HepG2 (cell line): ENCODE results near the gene EPO. TPM values are rescaled to one million over a fixed set of nuclear protein-coding genes. Genes with fewer than 3 reads are reported as not detected.

Experiments
- ARHGAP35 ChIP-seq: sonication (generic); formaldehyde crosslinking; IDR thresholded peaks from 2 replicates; pipeline ENCODE4 v1.9.0; 2022; ENCODE audit warnings: mild to moderate bottlenecking, inconsistent platforms, moderate library complexity, missing genetic modification reagents, borderline replicate concordance
- HDAC1 ChIP-seq: sonication (generic); formaldehyde crosslinking; IDR thresholded peaks from 2 replicates; pipeline ENCODE4 v1.5.1; 2020; ENCODE audit warnings: mild to moderate bottlenecking, missing genetic modification reagents
- MXD4 ChIP-seq: IDR thresholded peaks from 2 replicates; pipeline ENCODE4 v1.6.1; 2016; ENCODE audit warnings: mild to moderate bottlenecking, missing biosample characterization, missing genetic modification reagents
- PITX1 ChIP-seq: sonication (generic); formaldehyde crosslinking; IDR thresholded peaks from 2 replicates; pipeline ENCODE4 v1.5.1; 2020; ENCODE audit warnings: mild to moderate bottlenecking, missing genetic modification reagents
- RBM22 ChIP-seq: fragments of 200-400 bp; formaldehyde crosslinking; optimal IDR thresholded peaks from 2 replicates; pipeline ENCODE3; 2017; ENCODE audit warnings: mild to moderate bottlenecking, low read length, moderate library complexity
- RXRA ChIP-seq: sonication (generic); formaldehyde crosslinking; IDR thresholded peaks from 2 replicates; pipeline ENCODE4 v1.5.1; 2020; ENCODE audit warnings: missing genetic modification reagents
- ZBTB3 ChIP-seq: sonication (generic); formaldehyde crosslinking; IDR thresholded peaks from 2 replicates; pipeline ENCODE4 v1.4.0; 2020; ENCODE audit warnings: low read depth, mild to moderate bottlenecking, moderate library complexity, missing genetic modification reagents, borderline replicate concordance
- ZKSCAN8 ChIP-seq: IDR thresholded peaks from 2 replicates; pipeline ENCODE4 v1.6.1; 2016; ENCODE audit warnings: borderline replicate concordance, missing genetic modification reagents, missing compliant biosample characterization
- ZNF329 ChIP-seq: sonication (generic); formaldehyde crosslinking; IDR thresholded peaks from 2 replicates; pipeline ENCODE4 v1.9.0; 2021; ENCODE audit warnings: low read depth, mild to moderate bottlenecking, missing genetic modification reagents
- ZSCAN31 ChIP-seq: sonication (generic); formaldehyde crosslinking; IDR thresholded peaks from 2 replicates; pipeline ENCODE4 v1.5.0; 2020; ENCODE audit warnings: low read depth, mild to moderate bottlenecking, missing genetic modification reagents
- polyA plus RNA-seq, 8 experiments: library from polyadenylated mRNA; depleted of rRNA in 3 of 8; stranded (reverse) in 7 of 8; unstranded in 1 of 8; fragments of >200 nt; fragmentation: Illumina TruSeq in 4 of 8; extraction: Trizol in 4 of 8; gene quantifications; 2 replicates each; pipeline versions ENCODE4 v1.2.1 to v1.2.3, GENCODE V29; 2011 to 2016; ENCODE audit warnings: low read depth in 4 of 8, missing spikeins in 1 of 8, mixed read lengths in 1 of 8; ENCODE audit not compliant: insufficient read depth in 1 of 8
- total RNA-seq, 5 experiments: library from RNA; depleted of rRNA; stranded (reverse); fragments of >200 nt; fragmentation: Illumina TruSeq; extraction: Trizol; gene quantifications; 2 replicates each; pipeline ENCODE4 v1.2.3, GENCODE V29; 2016; ENCODE audit warnings: low read depth in 1 of 5
- TF ChIP-seq, protein P1 (sequence below): sonication (generic); formaldehyde crosslinking; IDR thresholded peaks from 2 replicates; pipeline ENCODE4 v1.5.0; 2020; ENCODE audit warnings: mild to moderate bottlenecking, missing genetic modification reagents, borderline replicate concordance
- TF ChIP-seq, protein P2 (sequence below): sonication (generic); formaldehyde crosslinking; IDR thresholded peaks from 2 replicates; pipeline ENCODE4 v1.8.0; 2022; ENCODE audit warnings: mild to moderate bottlenecking, missing genetic modification reagents; ENCODE audit not compliant: insufficient replicate concordance
- TF ChIP-seq, protein P3 (sequence below): conservative IDR thresholded peaks from 2 replicates; pipeline ENCODE4 v1.6.1; 2018; ENCODE audit warnings: missing genetic modification reagents
- TF ChIP-seq, protein P4 (sequence below): sonication (generic); formaldehyde crosslinking; IDR thresholded peaks from 2 replicates; pipeline ENCODE4 v1.5.1; 2020; ENCODE audit warnings: mild to moderate bottlenecking, missing genetic modification reagents

Gene EPO
- total and polyA plus RNA-seq, 2 of the 13 experiments (the other 11 are each of a cell fraction or from before 2014, with no cell fraction given): 10.3 to 25.7 TPM

DNA sequence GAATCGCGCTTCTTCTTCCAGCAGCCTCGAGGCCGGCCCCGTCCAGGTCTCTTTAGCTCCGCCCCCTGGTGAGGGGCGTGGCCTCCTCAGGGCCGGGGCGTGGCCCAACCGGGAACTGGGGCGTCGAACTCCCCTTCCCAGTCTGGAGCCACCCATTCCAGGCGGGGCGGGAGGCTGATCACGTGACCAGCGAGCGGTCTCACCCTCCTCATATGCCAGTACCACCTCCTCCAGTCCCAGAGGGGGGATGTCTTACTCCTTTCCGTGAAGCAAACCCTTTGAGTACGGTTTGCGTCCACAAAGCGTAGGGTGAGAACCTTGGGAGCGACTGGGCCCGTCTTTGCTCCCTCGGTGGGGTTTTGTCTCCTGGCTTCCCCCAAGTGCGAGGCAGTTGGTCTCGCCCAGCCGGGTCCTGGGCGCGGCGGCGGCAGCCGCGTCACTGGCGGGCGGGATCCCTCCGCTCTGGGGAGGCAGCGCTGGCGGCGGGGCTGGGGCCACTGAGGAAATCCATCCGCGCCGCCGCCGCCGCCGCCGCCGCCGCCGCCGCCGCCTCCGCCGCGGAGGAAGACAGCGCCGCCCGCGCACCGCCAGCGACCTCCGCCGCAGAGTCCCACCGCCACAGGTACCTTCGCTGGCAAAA, 46.8 kb upstream of the EPO start, which contains the start of gene GNB2 (continued):
- TF ChIP-seq, protein P1, sequence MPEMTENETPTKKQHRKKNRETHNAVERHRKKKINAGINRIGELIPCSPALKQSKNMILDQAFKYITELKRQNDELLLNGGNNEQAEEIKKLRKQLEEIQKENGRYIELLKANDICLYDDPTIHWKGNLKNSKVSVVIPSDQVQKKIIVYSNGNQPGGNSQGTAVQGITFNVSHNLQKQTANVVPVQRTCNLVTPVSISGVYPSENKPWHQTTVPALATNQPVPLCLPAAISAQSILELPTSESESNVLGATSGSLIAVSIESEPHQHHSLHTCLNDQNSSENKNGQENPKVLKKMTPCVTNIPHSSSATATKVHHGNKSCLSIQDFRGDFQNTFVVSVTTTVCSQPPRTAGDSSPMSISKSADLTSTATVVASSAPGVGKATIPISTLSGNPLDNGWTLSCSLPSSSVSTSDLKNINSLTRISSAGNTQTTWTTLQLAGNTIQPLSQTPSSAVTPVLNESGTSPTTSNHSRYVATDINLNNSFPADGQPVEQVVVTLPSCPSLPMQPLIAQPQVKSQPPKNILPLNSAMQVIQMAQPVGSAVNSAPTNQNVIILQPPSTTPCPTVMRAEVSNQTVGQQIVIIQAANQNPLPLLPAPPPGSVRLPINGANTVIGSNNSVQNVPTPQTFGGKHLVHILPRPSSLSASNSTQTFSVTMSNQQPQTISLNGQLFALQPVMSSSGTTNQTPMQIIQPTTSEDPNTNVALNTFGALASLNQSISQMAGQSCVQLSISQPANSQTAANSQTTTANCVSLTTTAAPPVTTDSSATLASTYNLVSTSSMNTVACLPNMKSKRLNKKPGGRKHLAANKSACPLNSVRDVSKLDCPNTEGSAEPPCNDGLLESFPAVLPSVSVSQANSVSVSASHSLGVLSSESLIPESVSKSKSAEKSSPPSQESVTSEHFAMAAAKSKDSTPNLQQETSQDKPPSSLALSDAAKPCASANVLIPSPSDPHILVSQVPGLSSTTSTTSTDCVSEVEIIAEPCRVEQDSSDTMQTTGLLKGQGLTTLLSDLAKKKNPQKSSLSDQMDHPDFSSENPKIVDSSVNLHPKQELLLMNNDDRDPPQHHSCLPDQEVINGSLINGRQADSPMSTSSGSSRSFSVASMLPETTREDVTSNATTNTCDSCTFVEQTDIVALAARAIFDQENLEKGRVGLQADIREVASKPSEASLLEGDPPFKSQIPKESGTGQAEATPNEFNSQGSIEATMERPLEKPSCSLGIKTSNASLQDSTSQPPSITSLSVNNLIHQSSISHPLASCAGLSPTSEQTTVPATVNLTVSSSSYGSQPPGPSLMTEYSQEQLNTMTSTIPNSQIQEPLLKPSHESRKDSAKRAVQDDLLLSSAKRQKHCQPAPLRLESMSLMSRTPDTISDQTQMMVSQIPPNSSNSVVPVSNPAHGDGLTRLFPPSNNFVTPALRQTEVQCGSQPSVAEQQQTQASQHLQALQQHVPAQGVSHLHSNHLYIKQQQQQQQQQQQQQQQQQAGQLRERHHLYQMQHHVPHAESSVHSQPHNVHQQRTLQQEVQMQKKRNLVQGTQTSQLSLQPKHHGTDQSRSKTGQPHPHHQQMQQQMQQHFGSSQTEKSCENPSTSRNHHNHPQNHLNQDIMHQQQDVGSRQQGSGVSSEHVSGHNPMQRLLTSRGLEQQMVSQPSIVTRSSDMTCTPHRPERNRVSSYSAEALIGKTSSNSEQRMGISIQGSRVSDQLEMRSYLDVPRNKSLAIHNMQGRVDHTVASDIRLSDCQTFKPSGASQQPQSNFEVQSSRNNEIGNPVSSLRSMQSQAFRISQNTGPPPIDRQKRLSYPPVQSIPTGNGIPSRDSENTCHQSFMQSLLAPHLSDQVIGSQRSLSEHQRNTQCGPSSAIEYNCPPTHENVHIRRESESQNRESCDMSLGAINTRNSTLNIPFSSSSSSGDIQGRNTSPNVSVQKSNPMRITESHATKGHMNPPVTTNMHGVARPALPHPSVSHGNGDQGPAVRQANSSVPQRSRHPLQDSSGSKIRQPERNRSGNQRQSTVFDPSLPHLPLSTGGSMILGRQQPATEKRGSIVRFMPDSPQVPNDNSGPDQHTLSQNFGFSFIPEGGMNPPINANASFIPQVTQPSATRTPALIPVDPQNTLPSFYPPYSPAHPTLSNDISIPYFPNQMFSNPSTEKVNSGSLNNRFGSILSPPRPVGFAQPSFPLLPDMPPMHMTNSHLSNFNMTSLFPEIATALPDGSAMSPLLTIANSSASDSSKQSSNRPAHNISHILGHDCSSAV (CRISPR knock-in tag): no peak
- TF ChIP-seq MXD4 (CRISPR knock-in tag) (no peak), RBM22 (no peak), RXRA (CRISPR knock-in tag) (peak; percentile 49; the same call in 1 of the 2 replicates), PITX1 (peak; percentile 31; the same call in 1 of the 2 replicates), ARHGAP35 (CRISPR knock-in tag) (no peak), HDAC1 (CRISPR knock-in tag) (peak; percentile 58), ZNF329 (0 out of 2 replicates have a peak, but pooled peaks have one; percentile 39), ZSCAN31 (CRISPR knock-in tag) (no peak), ZKSCAN8 (no peak), ZBTB3 (CRISPR knock-in tag) (no peak)
- TF ChIP-seq, protein P2, sequence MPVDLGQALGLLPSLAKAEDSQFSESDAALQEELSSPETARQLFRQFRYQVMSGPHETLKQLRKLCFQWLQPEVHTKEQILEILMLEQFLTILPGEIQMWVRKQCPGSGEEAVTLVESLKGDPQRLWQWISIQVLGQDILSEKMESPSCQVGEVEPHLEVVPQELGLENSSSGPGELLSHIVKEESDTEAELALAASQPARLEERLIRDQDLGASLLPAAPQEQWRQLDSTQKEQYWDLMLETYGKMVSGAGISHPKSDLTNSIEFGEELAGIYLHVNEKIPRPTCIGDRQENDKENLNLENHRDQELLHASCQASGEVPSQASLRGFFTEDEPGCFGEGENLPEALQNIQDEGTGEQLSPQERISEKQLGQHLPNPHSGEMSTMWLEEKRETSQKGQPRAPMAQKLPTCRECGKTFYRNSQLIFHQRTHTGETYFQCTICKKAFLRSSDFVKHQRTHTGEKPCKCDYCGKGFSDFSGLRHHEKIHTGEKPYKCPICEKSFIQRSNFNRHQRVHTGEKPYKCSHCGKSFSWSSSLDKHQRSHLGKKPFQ (CRISPR knock-in tag): no peak
- TF ChIP-seq, protein P3, sequence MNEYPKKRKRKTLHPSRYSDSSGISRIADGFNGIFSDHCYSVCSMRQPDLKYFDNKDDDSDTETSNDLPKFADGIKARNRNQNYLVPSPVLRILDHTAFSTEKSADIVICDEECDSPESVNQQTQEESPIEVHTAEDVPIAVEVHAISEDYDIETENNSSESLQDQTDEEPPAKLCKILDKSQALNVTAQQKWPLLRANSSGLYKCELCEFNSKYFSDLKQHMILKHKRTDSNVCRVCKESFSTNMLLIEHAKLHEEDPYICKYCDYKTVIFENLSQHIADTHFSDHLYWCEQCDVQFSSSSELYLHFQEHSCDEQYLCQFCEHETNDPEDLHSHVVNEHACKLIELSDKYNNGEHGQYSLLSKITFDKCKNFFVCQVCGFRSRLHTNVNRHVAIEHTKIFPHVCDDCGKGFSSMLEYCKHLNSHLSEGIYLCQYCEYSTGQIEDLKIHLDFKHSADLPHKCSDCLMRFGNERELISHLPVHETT (CRISPR knock-in tag): peak; percentile 93
- TF ChIP-seq, protein P4, sequence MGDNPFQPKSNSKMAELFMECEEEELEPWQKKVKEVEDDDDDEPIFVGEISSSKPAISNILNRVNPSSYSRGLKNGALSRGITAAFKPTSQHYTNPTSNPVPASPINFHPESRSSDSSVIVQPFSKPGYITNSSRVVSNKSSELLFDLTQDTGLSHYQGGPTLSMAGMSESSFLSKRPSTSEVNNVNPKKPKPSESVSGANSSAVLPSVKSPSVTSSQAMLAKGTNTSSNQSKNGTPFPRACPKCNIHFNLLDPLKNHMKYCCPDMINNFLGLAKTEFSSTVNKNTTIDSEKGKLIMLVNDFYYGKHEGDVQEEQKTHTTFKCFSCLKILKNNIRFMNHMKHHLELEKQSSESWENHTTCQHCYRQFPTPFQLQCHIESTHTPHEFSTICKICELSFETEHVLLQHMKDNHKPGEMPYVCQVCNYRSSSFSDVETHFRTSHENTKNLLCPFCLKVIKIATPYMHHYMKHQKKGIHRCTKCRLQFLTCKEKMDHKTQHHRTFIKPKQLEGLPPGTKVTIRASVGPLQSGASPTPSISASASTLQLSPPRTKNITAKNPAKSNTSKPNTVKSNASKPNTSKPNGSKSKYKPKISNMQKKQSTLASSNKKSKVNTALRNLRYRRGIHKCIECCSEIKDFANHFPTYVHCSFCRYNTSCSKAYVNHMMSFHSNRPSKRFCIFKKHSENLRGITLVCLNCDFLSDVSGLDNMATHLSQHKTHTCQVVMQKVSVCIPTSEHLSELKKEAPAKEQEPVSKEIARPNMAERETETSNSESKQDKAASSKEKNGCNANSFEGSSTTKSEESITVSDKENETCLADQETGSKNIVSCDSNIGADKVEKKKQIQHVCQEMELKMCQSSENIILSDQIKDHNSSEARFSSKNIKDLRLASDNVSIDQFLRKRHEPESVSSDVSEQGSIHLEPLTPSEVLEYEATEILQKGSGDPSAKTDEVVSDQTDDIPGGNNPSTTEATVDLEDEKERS (CRISPR knock-in tag): no peak
